Fibroblast of mammary gland (primary cell): ENCODE results near the gene BCAR3.
"Not testable (repeated sequence)": the region's sequence is repeated elsewhere in the genome, so short reads cannot be mapped to it uniquely, and the experiment has no call there.

Experiments
- DNase-seq: peaks from one replicate; pipeline ENCODE4 v3.0.0-alpha.2; 2010; ENCODE audit warnings: low read depth
- H3K4me3 ChIP-seq: 2 replicates; pipeline ENCODE4 v1.5.1; 2011; ENCODE audit warnings: low read depth, mild to moderate bottlenecking, low read length, moderate library complexity; ENCODE audit not compliant: control insufficient read depth
- CTCF ChIP-seq: conservative IDR thresholded peaks from 2 replicates; pipeline ENCODE4 v1.5.1; 2011; ENCODE audit warnings: low read depth, low read length, inconsistent platforms; ENCODE audit not compliant: control insufficient read depth, insufficient read depth

The BCAR3 gene

GRCh38 chr1:93676427-93676826 is 5.2 kb downstream of the BCAR3 start:
- TF ChIP-seq CTCF, result no peak
- H3K4me3 ChIP-seq, result no peak overlapping the region
- peak; percentile 31 for DNase-seq

GRCh38 chr1:93675931-93676330 is 5.7 kb downstream of the BCAR3 start:
- H3K4me3 ChIP-seq, result no peak overlapping the region
- no peak for TF ChIP-seq CTCF
- no peak for DNase-seq

- no peak for DNase-seq
- H3K4me3 ChIP-seq, result no peak overlapping the region
- no peak for TF ChIP-seq CTCF
Measured at GRCh38 chr1:93675271-93675670, 6.4 kb downstream of the BCAR3 start.

- not testable (repeated sequence) for H3K4me3 ChIP-seq, DNase-seq
Measured at GRCh38 chr1:93674071-93674470, 7.6 kb downstream of the BCAR3 start.

- DNase-seq, result peak; percentile 53
- TF ChIP-seq CTCF, result no peak
- no peak overlapping the region for H3K4me3 ChIP-seq
Measured at GRCh38 chr1:93673163-93673829, 8.3 kb downstream of the BCAR3 start.

GRCh38 chr1:93672477-93673162 is 9.0 kb downstream of the BCAR3 start:
- H3K4me3 ChIP-seq, result no peak overlapping the region
- TF ChIP-seq CTCF, result no peak
- DNase-seq, result no peak

- no peak for TF ChIP-seq CTCF
- H3K4me3 ChIP-seq, result no peak overlapping the region
- DNase-seq, result peak; percentile 91
Measured at GRCh38 chr1:93672069-93672468, 9.6 kb downstream of the BCAR3 start.
